Upper lobe of left lung (tissue), 4 donors: Measurements from ENCODE around the gene FDXR.

Source experiments
- CTCF ChIP-seq, 6 experiments: fragments of 450-650 bp in 4 of 6; fragments of 200-600 bp in 2 of 6; sonication (generic) in 2 of 6; IDR thresholded peaks; one replicate each; pipeline ENCODE4 v1.5.1; 2016 to 2019; ENCODE audit warnings: antibody characterized with exemption in 6 of 6
- POLR2A ChIP-seq, 4 donors: fragments of 450-650 bp; IDR thresholded peaks; one replicate each; pipeline ENCODE4 v1.5.1; 2016 to 2017; ENCODE audit warnings: antibody characterized with exemption in 4 of 4, mild to moderate bottlenecking in 2 of 4
- POLR2AphosphoS5 ChIP-seq, 2 donors: sonication (generic); formaldehyde crosslinking; IDR thresholded peaks; one replicate each; pipeline ENCODE4 v1.5.1; 2017; ENCODE audit warnings: antibody characterized with exemption in 2 of 2

- TF ChIP-seq CTCF (IDR thresholded peaks at IDR 0.05) (no peak), POLR2A (IDR thresholded peaks at IDR 0.05) (no peak), POLR2AphosphoS5 (IDR thresholded peaks at IDR 0.05) (no peak)
Observed at GRCh38 chr17:74875977-74876593, 3.3 kb upstream of the FDXR start.
